ENCODE data around the gene LAMB4. TPM values are rescaled to one million over a fixed set of nuclear protein-coding genes. Genes with fewer than 3 reads are reported as not detected.
A peak's percentile ranks its signal among the peaks of the same experiment; 100 is the strongest.

The LAMB4 gene
- total and polyA plus RNA-seq, 10 donors = 0.03 to 0.94 (median 0.22) TPM; not detected in 2

- peak; percentile 72 for DNase-seq
- Histone ChIP-seq H3K27me3 (replicated peaks in 1 of 7) (peaks cover 9 to 77% (median 44%) of the 10 kb centered on the region in 7 donors), H3K36me3 (no peaks in the 10 kb centered on the region), H3K4me3 (peak within 1 kb of the TSS; percentile 45 to 75 (median 50)), H3K9me3 (no peaks in the 10 kb centered on the region), H3K27ac (peak within 1 kb of the TSS; percentile 28 to 81 (median 75)), H3K4me1 (peaks cover 8 to 40% (median 32%) of the 10 kb centered on the region in 6 donors)
- TF ChIP-seq CTCF (IDR thresholded peaks at IDR 0.05 in 8 of 11, conservative IDR thresholded peaks at IDR 0.05 in 3 of 11) (no peak), POLR2AphosphoS5 (IDR thresholded peaks at IDR 0.05) (peak; percentile 60 to 78 (median 74)), POLR2A (IDR thresholded peaks at IDR 0.05) (peak in 1 of 3 donors; percentile 39)
- WGBS, 5 donors = 1 to 2% (median 1%) methylated on average over 44 to 75 of the region's 75 CpGs
- intact Hi-C loops (cut with DNase I; ENCODE audit: low total_unique reads) = no loop called here
These were observed 127.2 kb downstream of the LAMB4 start, which contains the start of gene LAMB1 for GRCh38 chr7:108002726-108003598. Gene LAMB1 (minus strand): TSS chr7:108003161. CDS start chr7:108002885, 276 bp downstream.

GRCh38 chr7:108001764-108002725 lies 128.1 kb downstream of the LAMB4 start:
- Histone ChIP-seq H3K9me3 (no peaks in the 10 kb centered on the region), H3K4me3 (peak overlapping the region; percentile 45 to 75 (median 50)), H3K4me1 (peaks cover 8 to 40% (median 32%) of the 10 kb centered on the region in 6 donors), H3K27me3 (replicated peaks in 1 of 7) (peaks cover 9 to 73% (median 44%) of the 10 kb centered on the region in 7 donors), H3K27ac (peak overlapping the region; percentile 28 to 81 (median 75)), H3K36me3 (no peaks in the 10 kb centered on the region)
- intact Hi-C loops (cut with DNase I; ENCODE audit: low total_unique reads) = no loop called here
- 2 to 10% (median 2%) methylated on average over 28 to 75 of the region's 75 CpGs for WGBS, 5 donors
- DNase-seq = no peak
- TF ChIP-seq CTCF (IDR thresholded peaks at IDR 0.05 in 8 of 11, conservative IDR thresholded peaks at IDR 0.05 in 3 of 11) (no peak), POLR2A (IDR thresholded peaks at IDR 0.05) (no peak), POLR2AphosphoS5 (IDR thresholded peaks at IDR 0.05) (peak in 2 of 3 donors; percentile 54 to 76)

GRCh38 chr7:108000875-108001763 lies 129.0 kb downstream of the LAMB4 start:
- no peak for DNase-seq
- intact Hi-C loops (cut with DNase I; ENCODE audit: low total_unique reads) = no loop called here
- Histone ChIP-seq H3K27me3 (replicated peaks in 1 of 7) (peaks cover 9 to 67% (median 43%) of the 10 kb centered on the region in 7 donors), H3K4me1 (peaks cover 8 to 40% (median 32%) of the 10 kb centered on the region in 6 donors), H3K9me3 (no peaks in the 10 kb centered on the region), H3K36me3 (no peaks in the 10 kb centered on the region), H3K4me3 (peak overlapping the region; percentile 45 to 75 (median 50)), H3K27ac (peak overlapping the region in 5 of 8 donors; percentile 74 to 81 (median 76))
- 16 to 21% (median 18%) methylated on average over 30 to 37 of the region's 37 CpGs for WGBS, 5 donors
- TF ChIP-seq POLR2A (IDR thresholded peaks at IDR 0.05) = no peak
- TF ChIP-seq POLR2AphosphoS5 (IDR thresholded peaks at IDR 0.05) = peak; percentile 19 to 38 (median 20)
- TF ChIP-seq CTCF (IDR thresholded peaks at IDR 0.05 in 8 of 11, conservative IDR thresholded peaks at IDR 0.05 in 3 of 11) = no peak
